GM13976 (cell line): Measurements from ENCODE around the gene MIS12.
A peak's percentile ranks its signal among the peaks of the same experiment; 100 is the strongest.

Source experiments
- DNase-seq: peaks from one replicate; pipeline ENCODE4 v3.0.0; 2012; ENCODE audit warnings: low spot score
- CTCF ChIP-seq: IDR thresholded peaks from 2 replicates; pipeline ENCODE4 v1.5.1; 2012; ENCODE audit warnings: borderline replicate concordance, mild to moderate bottlenecking; ENCODE audit not compliant: insufficient read depth; ENCODE audit errors: extremely low read depth, missing control alignments, control extremely low read depth
- in situ Hi-C: fragments of 300-500 bp; cut with MboI; formaldehyde crosslinking; loops from one replicate; pipeline ENCODE4 v1.12.0; 2022; ENCODE audit warnings: low sequenced_read_pairs, mixed read lengths, inconsistent platforms; ENCODE audit not compliant: unreplicated experiment

Gene MIS12

DNA sequence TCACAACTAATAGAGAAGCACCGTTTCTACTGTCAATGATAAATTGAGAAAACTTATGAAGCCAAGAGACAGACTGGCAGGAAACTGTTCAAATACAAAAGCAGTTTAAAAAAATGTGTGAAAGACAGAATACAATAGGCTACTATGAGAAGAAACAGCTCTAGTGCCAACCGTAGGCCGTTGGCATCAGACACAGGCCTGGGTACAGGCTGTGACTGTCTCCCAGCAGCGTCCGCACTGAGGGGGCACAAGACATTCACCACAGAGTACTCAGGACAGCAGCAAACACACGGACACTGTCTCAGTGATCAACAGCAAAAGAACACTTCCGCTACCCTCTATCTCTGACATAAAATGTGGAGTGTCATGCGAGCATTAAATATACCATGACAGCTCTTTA lies 39.6 kb upstream of the MIS12 start:
- in situ Hi-C loops, result loop anchor here (25.0 kb wide), 1 partner anchor 184 kb away; no protein-coding TSS in a partner anchor
- DNase-seq, result no peak
- TF ChIP-seq CTCF, result no peak

DNA sequence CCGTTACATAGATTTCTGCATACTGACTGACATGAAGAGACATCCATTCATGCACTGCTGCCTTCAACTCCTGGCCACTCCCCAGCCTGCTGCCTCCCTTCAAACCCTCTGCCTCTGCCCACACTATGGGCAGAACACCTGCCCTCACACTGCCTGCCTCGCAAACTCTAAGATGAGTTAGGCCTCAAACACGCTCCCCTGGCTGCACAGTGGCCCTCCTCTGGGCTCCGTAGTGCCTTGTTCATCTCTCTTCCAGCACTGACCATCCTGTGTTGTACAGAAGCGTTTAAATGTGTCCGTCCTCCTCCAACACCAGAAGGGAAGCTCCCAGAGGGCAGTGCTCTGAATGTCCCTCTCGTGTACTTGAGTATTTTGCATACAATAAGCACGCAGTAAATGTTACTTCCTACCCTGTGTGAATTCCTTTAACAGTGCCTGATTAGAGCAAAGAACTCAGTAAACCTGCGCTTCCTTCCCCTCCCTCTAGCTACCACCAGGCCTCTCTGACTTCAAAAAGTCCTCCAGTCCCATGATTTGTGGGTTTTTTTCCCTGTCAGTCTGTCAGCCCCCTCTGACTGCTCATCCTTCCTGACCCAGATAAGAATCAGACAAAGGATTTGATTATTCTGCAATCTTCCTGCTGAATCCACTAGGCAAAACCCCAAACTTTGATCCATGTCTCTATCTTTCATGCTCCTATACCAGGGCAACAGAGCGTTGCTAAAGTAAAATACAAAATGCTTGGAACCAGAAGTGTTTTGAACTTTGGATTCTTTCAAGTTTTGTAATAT lies 21.5 kb upstream of the MIS12 start:
- TF ChIP-seq CTCF, result no peak
- in situ Hi-C loops, result no loop called here
- DNase-seq, result no peak

DNA sequence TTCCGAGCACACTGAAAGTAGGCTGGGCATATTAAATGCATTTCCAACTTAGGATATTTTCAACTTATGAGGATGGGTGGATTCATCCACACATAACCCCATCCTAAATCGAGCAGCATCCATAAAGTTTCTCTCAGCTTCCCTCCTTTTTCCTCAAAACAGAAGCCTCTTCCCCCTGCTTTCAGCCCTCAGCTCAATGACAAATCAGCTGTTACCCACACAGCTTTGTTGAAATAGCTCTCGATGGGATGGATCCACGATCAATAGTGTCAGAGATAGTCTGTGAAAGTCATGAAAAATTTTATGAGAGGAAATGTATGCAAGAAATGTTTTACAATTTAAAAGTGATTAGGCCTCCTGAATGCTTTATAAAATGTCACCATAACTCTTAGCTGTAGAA lies 20.1 kb upstream of the MIS12 start:
- DNase-seq, result no peak
- in situ Hi-C loops, result no loop called here
- no peak for TF ChIP-seq CTCF

GRCh38 chr17:5467416-5467815 lies 18.9 kb upstream of the MIS12 start:
- in situ Hi-C loops, result no loop called here
- DNase-seq, result no peak

GRCh38 chr17:5468075-5468473 lies 18.3 kb upstream of the MIS12 start:
- in situ Hi-C loops, result no loop called here
- DNase-seq, result peak; percentile 34
- TF ChIP-seq CTCF, result no peak

More at GRCh38 chr17:5467416-5467815, 18.9 kb upstream of the MIS12 start:
- no peak for TF ChIP-seq CTCF

- in situ Hi-C loops, result no loop called here
- no peak for TF ChIP-seq CTCF
- no peak for DNase-seq
Measured at GRCh38 chr17:5472511-5472910, 13.9 kb upstream of the MIS12 start.

DNA sequence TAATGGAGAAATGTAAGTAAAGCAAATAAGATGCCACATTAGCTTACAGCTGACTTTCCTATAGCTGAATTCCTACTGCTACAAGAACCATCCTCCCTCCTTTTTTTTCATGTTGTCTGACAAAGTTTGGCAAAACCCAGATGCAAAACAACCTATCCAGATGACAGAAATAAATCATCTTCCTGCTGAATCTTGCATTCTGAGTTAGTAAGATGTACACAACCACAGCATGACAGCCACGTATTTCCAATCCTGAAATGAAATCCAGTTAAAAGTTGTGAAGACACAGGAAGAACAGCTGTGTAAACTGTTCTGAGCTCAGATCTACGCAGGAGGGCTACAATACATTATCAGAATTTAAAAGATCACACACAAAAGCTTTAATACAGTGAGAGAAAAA lies 12.5 kb upstream of the MIS12 start:
- in situ Hi-C loops, result no loop called here
- TF ChIP-seq CTCF, result no peak
- DNase-seq, result no peak
